ENCODE results near the gene PRSS57.

The PRSS57 gene

DNA sequence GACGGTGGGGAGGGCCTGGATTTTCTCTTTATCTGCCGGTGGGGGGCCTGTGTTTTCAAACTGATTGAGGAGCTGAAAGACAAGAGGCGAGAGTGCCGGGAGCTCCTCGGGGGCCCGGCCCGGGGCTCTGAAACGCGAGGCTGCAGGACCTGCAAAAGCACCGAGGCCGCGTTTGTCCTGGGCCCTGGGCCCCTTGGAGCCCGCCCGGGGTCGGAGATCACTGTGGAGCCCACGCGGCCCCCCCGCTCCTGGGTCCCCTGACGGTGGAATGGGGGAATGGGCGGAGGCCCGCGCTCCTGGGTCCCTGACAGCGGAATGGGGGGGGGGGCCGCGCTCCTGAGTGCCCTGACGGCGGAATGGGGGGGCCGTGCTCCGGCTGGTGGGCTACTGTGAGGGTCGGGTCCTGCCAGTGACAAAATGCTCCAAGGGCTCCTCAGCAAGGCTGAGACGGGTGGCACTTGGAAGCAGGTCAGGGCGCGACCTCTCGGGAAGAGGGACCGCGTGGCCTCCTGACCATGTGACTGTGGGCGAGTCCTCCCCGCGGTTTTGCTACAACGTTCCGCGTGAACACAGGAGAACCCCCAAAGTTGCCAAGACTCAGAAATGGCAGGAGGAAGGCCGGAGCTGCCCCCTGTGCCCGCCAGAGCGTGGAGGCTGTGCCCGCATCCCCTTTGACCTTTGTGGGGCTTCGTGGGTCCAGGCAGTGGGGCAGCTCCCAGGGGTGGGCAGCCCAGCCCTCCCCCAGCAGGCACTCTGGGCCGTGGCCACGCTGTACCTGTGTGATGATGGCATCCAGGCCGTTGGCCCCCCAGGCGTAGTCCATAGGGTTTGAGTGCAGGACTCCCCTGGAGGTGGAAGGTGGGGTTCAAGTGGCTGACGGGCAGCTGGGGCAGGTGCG is 46.1 kb downstream of the PRSS57 start:
- DNase-seq, result no peak

DNA sequence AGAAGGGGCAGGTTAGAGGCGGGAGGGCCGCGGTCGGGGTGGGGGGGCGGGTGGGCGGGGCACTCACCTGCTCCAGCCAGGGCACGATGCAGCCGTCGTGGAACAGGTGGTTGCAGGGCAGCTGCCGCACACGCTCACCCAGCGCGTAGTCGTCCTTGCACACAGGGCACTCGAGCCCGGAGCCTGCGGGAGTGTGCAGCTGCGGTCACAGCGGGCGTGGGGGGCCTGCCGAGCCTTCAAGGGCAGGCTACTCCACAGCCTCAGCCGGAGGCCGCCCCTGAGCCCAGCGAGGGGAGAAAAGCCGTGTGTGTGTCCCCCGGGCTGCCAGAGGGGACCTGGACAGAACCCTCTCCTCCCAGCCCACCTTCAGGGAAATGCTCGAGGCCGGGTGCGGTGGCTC is 46.9 kb downstream of the PRSS57 start:
- no peak for DNase-seq

DNA sequence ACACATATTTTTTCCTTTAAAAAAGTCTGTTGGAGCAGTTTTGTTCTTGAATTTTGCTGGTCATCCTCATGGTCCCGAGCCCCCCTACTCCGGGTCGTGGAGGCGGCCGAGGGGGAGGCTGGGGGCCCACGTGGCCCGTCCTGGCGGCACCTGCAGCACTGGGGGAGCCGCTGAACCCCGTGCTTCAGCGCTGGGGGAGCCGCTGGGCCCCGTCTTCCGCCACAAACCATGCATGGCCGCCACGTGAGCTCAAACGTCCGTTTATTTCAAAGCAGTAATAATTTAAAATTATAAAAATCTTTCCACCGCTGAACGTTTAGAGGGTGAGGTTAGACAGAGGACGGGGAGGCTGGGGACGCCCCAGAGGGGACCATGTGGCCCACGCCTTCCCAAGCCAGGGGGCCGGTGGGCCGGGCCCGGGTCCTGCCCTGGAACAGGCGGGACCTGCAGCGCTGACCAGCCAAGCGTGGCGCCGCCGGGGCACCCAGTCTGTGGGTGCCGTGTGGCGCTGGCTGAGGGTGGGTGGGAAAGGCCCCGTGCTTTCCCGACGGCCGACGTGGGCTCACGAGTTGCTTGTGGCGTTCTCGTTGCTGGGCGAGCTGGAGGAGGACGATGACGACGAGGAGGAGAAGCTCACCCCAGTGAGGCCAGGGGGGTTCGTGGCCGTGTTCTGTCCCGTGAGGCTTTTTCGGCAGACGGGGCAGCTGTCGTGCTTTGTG is 47.5 kb downstream of the PRSS57 start:
- DNase-seq, result no peak

DNA sequence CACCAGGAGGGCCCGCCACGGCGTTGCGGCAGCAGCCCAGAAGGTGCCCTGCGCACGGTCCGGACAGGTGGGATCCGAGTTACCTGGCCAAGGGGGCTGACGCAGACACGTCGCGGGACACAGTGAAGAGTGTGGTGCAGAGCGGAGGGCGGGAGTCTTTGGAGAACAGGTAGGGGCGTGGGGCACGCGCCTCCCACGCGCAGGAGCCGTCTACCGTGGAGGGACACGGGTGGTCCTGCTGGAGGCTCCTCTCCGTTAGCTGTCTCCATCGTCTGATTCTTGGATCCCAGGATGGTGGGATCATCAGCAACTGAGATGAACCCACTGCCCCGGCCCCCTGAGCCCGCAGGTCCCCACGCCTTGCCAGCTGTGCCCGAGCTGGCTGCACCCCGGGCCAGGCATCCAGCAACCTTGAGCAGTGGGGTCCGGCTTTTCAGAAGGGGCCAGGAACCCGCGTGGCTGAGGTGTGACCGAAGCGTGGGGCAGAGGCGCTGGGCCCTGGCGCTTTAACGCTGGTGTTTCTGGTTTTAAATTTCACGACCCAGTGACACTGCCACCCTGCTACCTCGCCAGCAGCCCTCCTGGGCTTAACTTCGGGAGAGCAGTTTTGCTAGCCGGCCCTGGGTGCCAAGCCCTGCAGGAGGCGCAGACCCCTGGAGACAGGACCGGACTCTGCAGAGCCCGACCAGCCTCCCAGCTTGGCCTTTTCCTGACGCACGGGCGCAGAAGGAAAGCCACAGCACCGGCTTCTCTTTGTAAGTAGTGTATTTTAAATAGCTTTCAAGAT is 48.3 kb downstream of the PRSS57 start:
- no peak for DNase-seq

DNA sequence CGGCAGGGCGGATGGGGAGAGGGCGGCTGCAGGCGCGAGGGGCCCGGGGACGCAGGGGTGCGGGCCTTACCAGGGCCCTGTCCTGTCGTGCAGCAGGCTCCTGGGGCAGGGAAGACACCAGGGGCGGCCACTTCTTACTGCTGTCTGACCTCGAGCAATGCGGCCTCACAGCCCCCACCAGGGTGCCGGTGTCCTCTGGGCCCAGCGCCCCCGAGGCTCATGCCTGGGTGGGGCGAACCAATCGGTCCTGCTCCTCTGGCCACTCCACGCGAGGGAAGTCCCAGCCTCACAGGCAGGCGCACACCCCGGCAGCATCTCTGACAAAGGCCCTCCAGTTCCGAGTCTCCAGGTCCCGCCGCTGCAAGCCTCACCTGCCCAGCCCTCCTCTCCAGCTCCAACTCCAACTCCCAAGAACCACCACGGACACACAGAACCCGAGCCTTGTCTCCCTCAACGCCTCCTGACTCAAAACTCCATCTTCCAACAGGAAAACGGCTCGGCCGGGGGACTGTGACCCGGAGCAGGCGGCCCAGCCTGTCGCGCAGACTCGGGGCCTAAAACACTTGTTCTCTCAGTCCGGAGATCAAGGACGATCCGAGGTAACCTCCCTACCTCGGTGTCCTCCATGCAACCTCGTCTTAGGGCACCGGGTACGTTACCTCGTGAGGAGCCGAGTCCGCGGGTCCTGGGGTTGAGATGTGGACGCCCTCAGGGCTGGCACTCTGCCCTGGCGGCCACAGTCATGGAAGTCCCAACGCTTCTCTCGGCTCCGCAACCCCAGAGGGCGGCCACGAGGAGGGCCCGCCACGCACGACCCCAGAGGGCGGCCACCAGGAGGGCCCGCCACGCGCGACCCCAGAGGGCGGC is 49.1 kb downstream of the PRSS57 start:
- DNase-seq, result no peak

DNA sequence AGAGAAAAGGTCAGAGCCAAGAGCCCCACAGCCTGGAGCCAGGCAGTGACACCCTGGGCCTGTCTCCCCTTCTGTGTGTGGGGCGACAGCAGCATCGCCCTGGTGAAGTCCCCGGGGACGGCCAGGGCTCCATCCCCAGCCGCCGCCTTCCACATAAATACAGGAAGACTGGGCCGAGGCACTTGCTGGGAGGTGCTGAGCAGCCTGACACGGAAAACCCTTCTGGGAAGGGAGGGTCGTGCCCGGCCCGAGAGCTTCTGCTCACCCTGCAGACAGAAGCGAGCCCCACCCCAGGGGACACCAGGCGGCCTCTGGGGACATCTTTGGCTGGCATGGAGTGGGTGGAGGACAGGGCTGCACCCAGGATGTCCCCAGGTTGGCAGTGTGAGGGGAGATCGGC is 50.5 kb downstream of the PRSS57 start:
- no peak for DNase-seq

DNA sequence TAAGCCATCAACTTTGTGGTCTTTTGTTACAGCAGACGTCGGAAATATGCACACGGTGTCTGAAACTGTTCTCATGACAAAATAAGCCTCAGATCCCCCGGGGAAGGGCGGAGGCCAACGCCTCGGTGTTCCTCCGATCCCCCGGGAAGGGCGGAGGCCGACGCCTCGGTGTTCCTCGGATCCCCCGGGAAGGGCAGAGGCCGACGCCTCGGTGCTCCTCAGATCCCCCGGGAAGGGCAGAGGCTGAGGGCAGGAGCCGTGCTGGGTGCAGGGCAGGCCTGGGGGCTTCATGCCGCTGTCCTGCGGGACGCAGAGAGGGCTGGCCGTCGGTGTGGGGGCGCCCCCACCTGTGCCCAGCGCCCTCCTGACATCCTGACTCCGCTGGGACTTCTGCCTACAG is 50.9 kb downstream of the PRSS57 start:
- no peak for DNase-seq

DNA sequence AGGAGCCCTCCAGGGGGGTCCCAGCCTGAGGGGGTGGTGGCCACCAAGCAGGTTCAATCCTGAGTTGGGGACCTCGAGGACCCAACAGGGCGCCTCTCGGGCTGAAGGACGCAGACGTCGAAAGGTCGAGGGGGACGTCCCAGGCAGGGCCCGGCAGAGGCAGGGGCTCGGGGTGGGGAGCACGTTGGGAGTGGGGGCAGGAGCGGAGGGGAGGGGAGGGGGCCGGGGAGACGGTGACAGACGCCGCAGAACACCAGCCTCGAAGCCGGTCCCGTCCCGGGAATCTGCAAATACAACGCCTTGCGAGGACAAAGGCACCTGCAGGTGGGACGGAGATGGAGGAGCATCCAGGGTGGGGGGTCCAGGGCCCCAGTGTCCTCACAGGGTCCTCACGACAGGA is 51.5 kb downstream of the PRSS57 start:
- DNase-seq, result no peak

DNA sequence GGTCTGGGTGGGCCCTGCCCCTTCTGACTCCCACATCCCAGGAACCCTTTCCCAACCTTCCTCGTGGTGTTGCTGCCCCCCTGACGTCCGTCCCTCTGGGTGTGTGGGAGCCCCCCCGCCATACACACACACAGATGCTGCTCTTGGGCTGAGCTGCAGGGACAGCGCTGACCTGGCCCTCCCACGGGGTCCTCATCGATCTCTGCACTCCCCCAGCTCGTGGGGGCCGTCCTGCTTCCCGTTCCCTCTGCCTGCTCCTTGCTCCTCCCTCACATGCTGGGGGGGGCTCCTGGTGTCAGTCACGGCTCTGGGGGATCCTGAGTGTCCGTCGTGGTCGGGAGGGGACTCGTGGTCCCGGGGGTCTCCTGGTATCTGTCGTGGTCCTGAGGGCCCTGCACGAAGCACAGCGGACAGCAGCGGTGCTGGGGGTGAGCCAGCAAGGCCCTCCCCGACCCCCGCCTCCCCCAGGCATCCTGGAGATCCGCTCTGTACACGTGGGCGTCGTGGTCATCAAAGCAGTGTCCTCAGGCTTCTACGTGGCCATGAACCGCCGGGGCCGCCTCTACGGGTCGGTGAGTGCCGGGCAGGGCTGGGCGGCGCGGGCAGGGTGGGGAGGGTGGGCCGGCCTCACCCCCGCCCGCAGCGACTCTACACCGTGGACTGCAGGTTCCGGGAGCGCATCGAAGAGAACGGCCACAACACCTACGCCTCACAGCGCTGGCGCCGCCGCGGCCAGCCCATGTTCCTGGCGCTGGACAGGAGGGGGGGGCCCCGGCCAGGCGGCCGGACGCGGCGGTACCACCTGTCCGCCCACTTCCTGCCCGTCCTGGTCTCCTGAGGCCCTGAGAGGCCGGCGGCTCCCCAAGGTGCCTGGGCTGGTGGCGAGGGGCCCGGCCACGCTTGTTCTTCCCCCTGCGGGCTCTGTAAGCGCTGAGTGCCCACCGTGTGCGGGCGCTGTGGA is 52.2 kb downstream of the PRSS57 start:
- no peak for DNase-seq

DNA sequence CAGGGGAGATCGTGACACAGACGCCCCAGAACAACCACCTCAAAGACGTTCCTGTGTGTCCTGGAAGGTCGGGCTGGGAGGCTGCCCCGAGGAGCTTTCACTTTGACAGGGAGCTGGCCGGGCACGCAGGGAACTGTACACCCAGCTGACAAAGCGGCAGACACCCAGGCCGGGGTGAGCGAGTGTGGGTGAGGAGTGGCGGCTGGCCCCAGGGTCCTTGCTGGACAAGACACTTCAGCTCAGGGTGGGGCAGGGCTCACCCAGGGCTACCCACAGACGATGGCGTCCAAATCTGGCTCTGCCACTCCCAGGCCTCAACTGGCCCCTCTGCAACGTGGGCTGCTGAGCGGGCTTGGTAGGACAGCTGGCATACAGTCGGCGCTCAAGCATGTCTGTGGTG is 53.5 kb downstream of the PRSS57 start:
- DNase-seq, result no peak

DNA sequence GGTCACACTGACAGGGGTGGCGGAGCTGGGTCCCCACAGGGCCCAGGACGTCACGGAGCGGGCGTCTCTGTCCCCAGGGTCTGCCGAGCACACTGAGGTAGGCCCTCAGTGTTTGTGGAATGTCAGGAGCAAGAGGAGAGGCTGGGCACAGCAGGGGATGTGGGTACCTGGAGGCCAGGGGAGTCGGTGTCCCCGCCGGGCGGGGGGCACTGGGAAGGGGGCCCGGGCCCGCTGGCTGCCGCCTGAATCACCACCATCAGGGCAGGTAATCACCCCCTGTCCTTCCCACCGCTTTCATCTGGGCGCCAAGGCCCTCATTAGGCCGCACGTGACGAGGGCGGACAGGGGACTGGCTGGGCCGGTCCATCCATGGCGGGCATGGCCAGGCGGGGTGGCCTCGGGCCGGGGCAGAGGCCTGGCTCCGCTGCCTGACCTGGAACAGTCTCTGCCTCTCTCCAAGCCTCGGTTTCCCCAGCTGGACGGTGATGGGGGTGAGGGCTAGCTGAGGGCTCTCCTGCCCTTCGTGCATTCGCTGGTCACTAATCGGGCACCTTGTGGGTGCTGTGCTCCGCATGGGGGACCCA is 54.6 kb downstream of the PRSS57 start:
- DNase-seq, result no peak

DNA sequence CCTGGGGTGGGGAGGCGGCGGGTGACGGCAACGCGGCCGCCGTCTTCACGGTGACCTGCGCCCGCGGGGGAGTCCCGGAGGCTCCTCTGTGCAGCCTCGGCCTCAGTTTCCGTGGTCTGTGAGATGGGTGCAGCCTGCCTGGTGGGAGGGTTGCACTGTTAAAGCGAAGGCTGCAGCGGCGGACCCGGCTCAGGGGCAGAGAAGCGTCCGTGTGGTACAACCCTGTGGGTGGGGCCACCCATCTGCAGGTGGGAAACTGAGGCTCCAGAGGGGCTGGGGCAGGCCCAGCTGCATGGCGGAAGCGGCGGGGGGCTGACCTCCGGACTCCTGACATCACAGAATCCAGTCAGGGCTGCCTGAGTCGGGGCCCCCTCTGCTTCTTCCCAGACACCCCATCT is 55.1 kb downstream of the PRSS57 start:
- no peak for DNase-seq

DNA sequence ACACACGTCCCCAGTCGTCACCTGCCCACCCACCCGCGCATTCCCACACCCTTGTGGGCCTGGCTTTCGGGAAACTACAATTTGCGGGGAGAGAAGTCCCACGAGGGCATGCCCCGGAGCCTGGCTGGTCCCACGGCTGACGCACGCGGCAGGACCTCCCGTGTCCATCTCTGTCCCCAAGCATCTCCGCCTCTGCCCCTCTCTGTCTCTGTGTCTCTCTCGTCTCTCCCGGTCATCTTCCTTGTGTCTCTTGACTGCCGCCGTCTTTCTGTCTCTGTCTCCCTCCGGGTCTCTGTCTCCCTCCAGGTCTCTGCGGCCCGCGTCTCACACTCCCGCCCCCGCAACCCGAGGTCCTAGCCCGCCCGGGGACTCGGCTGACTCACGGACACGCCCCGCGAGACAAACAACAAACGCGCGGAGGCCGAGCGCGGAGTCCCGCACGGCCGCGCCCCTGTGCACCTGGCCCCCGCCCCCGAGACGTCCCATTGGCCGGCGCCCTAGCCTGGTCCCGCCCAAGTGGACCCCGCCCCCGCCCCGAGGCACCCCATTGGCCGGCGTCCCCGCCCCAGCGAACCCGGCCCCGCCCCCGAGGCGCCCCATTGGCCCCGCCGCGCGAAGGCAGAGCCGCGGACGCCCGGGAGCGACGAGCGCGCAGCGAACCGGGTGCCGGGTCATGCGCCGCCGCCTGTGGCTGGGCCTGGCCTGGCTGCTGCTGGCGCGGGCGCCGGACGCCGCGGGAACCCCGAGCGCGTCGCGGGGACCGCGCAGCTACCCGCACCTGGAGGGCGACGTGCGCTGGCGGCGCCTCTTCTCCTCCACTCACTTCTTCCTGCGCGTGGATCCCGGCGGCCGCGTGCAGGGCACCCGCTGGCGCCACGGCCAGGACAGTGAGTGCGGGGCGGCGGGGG is 55.7 kb downstream of the PRSS57 start, which contains the start of gene FGF22:
FGF22 (plus strand) TSS at position 627 of the 908 bp plus-strand sequence; CDS start at position 674, 47 bp downstream.
- DNase-seq, result peak; percentile 93 to 96

DNA sequence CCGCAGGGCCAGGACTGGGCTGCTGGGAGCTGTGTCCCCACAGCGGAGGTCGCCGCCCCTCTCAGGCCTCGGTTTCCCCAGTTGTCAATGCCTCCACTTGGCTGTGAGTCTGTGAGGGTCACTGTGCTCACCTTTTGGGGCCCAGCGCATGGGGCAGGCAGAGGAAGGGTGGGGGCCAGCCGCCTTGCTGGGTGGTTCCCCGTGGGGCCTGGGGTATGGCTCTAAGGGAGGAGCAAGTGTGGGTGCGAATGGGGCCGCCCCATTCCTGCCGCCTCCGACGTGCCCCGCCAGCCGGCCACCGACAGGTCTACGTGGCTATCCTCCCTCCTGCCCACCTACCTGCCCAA is 56.4 kb downstream of the PRSS57 start:
- DNase-seq, result no peak
